Glomerular endothelial cell (primary cell): Measurements from ENCODE around the gene HSPA1A. TPM values are rescaled to one million over a fixed set of nuclear protein-coding genes. Genes with fewer than 3 reads are reported as not detected.
A peak's percentile ranks its signal among the peaks of the same experiment; 100 is the strongest.

Experiments
- DNase-seq: peaks from one replicate; pipeline ENCODE4 v3.0.0-alpha.2; 2011; ENCODE audit warnings: low read depth, low spot score; ENCODE audit errors: extremely low read depth
- total RNA-seq: library from RNA; depleted of rRNA; stranded (reverse); fragments of >200 nt; gene quantifications from 2 replicates; pipeline ENCODE4 v1.2.3, GENCODE V29; 2015

The HSPA1A gene
- 140 and 161 TPM in 2 replicates for total RNA-seq

- peak; percentile 91 for DNase-seq
Measured at GRCh38 chr6:31815025-31815838, at the start of gene HSPA1A, which contains the start of gene HSPA1L. TSS of gene HSPA1A (plus strand) at chr6:31815543. CDS start at chr6:31815757, 214 bp downstream. TSS of gene HSPA1L (minus strand) at chr6:31815283. CDS start at chr6:31811972, 3,311 bp downstream.

DNA sequence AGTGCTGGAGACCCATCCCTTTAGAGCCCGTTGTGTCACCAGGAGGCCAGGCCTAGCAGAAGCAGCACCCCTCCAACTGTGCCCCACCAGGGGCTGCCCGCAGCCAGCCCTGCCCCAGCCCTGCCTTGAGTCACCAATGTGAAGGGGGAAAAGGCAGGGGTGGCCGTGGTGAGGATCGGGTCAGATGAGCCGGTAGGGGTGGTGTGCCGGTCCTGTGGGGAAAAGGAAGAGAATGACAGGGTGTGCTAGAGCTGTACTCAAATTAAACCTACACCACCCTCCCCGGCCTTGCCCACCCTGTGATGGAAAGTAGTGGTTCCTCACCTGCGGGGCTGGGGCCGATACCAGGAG, 49.8 kb upstream of the HSPA1A start:
- DNase-seq: no peak

DNA sequence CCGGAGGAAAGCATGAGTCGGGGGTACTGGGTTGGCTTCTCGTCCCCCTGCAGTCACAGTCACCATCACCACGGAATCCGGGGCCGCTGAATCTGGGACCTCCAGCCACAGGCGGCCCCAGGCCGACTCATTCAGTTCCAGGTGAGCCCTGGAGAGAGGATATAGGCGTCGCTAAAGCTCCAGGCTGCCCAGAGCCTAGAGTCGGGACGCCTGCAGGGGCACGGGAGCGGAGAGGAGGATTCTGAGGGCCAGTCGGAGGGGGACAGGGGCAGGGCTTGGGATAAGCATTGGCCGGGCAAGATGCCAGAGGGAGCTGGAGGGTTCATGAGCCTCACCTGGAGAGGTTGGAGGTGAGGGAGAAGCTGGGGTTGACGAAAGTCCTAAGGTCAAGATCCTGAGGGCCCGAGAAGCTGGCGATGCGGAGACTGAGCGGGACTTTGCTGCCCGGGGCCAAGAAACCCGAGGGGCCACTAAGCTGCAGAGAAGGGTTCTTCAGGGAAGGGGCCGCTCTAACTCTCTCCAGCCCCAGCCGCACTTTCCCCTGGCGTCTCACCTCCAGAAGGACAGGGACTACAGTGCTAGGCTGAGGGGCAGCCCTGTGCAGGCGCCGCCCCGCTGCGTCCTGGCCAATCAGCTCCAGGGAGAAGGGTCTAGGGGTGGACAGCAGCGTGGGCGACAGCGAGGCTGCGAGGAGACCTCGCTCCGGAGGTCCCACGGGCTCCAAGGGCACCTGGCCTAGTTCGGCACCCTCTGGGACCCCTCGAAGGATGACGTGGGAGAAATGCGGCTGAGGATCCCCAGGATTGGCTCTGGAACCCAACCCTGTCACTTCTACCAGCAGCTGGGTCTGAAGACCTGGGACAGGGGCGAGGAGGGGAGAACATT, 49.2 kb upstream of the HSPA1A start:
- DNase-seq: no peak

DNA sequence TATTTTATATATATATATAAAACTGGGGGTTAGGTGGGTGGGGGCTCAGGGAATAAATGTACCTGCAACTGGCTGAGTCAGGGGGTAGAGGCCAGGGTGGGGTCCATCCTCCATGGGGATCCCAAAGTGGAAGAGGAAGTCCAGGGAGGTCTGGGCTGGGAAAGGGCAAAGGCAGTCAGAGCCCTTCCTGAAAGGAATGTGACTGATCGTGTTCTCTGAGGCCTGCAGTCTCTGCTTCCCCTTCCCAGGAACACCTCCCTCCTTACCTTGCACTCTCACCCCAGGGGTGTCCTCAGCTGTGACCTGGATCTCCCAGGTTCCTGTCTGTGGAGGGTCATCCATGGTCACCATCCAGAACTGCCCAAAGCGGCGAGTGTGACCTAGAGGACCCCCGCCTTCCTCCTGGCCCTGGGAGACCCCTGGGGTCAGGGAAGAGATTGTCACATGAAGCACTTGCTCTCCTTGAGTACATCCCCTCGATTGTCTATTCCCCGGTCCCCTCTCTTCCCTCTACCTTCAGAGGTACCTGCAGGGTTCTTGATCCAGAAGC, 48.2 kb upstream of the HSPA1A start:
- no peak for DNase-seq

DNA sequence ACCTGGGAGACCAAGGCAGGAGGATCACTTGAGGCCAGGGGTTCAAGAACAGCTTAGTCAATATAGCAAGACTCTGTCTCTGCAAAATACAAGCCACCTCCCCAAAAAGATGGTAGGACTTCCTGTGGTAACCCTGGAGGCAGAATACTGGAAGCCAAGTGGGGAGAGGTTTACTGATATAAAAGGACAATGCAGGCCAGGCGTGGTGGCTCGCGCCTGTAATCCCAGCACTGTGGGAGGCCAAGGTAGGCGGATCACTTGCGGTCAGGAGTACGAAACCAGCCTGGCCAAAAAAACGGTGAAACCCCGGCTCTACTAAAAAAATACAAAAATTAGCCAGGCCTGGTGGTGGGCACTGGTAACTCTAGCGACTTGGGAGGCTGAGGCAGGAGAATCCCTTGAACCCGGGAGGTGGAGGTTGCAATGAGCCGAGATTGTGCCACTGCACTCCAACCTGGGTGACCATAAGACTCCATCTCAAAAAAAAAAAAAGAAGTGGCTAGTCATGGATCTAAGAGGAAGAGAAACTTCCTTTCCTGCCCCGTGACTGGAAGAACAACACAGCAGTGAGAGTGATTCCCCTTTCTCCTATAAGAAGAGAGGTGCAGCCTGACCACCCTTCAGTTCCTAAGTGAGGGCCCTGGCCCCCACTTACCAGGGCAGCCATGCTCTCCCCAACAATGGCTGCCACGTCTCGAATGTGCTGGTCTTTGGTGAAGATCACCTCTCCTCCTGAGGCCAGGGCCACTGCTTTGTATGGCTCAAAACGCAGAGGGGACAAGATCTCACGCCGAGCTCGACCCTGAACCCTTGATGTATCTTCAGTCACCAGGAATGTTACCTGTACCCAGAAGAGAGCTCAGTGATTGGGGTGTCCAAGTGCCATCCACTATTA, 46.7 kb upstream of the HSPA1A start:
- no peak for DNase-seq

DNA sequence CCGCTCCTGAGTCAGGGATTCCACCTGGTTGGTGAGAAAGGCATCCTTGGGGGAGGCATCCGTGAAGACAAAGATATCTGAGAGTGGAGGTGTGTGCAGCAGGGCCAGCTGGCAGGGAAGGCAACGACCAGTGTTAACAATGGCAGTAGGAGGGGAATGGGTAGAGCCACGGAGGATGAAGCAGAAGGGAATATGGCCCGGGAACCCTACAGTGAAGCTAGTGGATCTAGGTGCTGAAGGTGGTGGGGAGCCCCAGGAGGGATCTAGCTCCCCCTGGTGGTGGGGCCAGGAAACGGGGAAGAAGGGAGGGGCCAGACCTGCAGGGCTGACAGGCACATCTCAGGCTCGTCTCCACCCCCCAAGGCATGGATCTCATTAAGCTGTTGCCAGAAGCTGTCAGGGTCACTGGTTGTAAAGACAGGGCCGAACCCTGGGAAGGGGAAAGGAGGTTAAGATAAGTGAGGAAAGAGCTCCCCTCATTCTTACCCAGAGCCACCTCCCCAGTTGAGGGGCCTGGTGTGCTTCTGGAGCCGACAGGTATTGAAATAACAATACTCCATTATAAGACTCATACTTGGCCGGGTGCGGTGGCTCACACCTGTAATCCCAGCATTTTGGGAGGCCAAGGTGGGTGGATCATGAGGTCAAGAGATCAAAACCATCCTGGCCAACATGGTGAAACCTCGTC, 45.5 kb upstream of the HSPA1A start:
- DNase-seq: no peak

- no peak for DNase-seq
Measured at GRCh38 chr6:31770860-31771259, 44.5 kb upstream of the HSPA1A start.

- no peak for DNase-seq
Measured at GRCh38 chr6:31771992-31772358, 43.4 kb upstream of the HSPA1A start.

DNA sequence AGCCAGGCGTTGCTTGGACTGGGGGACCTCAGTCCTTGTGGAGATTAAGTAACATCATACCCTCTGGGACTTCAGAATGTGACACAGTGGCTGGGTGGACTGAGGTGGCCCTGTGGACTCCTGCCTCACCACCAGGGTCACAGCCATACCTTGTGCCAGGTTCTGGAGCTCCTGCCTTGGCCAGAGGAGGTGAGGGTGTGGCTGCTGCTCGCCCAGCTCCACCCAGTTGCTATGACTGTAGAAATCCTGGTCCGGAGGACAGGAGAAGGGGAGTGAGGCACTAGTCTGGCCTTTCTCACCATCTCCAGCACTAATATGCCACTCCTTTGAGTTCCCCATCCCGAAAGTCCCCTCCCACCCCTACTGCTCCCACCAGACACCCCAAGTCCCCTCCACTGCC, 40.2 kb upstream of the HSPA1A start:
- no peak for DNase-seq

GRCh38 chr6:31775633-31776484, 39.5 kb upstream of the HSPA1A start:
- DNase-seq: no peak

- no peak for DNase-seq
Measured at GRCh38 chr6:31776485-31776988, 38.8 kb upstream of the HSPA1A start.

- DNase-seq: no peak
Measured at GRCh38 chr6:31776989-31777666, 38.2 kb upstream of the HSPA1A start, which contains the start of gene VWA7. TSS of gene VWA7 (minus strand) at chr6:31777328. CDS start at chr6:31776779, 549 bp downstream.

- DNase-seq: no peak
Measured at GRCh38 chr6:31777667-31778050, 37.7 kb upstream of the HSPA1A start.

GRCh38 chr6:31778193-31778592, 37.1 kb upstream of the HSPA1A start:
- DNase-seq: no peak

DNA sequence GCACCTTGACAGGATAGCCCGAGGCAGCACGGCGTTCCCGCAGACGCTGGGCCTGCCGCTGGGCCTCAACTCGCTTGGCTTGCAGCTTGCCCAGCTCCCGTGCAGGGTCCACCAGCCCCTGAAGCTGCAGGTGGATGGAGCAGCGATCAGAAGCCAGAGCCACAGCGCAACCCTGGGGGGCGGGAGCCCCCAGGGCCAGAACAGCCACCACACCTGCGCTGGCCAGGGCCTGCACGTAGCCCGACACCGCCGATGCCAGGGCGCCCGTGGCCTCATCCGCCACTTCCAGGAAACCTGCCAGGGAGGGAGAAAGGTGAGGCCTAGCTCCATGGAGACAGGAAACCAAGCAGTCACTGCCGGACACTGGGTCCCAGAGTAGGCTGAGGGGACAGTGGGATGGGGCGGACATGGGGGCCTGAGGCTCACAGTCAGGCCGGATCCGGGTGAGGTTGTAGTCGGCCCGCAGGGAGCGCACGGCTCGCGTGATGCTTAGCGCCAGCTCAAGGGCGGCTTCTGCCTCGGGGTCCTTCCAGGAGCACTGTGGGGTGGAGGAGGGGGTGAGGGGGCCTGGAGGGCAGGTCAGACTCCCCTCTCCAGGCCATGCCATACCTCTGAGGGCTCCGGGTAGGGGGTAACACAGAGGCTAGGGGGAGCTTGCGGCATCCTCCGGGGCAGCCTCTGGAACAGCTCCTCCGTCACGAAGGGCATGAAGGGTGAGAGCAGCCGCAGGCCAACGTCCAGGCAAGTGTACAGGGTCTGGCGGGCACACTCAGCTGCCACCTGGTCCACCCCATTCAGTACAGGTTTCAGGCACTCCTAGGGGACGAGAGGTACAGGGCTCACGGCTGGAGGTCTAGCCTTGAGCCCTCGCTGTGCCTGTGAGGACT, 36.1 kb upstream of the HSPA1A start:
- no peak for DNase-seq

DNA sequence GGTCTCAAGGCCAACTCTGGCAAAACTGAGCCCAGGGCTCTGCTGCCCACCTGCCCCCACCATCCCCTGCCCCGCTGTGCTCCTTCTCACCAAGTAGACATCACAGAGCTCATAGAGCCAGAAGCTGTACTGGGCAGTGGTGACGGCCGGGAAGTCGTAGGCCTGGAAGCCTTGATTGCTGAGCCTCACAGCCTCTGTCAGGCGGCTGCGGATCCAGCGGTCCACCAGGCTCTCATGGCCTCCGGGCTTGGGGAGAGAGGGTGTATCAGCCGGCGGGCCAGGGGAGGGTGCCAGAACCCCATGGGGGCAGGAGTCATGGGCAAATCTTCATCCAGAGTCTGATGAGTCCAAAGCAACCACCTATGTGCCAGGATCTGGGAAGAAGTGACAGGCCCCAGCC, 35.4 kb upstream of the HSPA1A start:
- DNase-seq: no peak
